Measurements from ENCODE around the gene EFHD2.

EFHD2 gene

DNA sequence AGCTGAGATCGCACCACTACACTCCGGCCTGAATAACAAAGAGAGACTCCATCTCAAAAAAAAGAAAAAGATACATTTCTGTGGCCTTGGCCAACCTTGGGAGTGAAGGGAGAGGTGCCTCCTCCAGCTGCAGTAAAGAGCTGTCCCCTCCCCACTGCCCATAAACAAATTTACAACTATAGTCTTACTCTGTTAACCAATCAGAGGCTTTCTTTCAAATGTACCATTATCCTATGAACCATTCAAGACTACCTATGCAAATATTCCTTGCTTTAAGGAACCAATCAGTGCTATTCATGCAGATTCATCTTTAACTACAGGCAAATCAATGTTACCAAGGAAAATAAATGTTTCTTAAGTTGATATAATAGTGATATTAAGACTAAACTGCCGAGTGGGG is 67.2 kb downstream of the EFHD2 start:
- Mint-ChIP-seq H3K36me3 (ENCODE audit: low read depth) (no peaks in the 10 kb centered on the region), H3K4me1 (peaks cover 23% of the 10 kb centered on the region), H3K27me3 (ENCODE audit: low read depth) (no peaks in the 10 kb centered on the region), H3K9me3 (no peaks in the 10 kb centered on the region), H3K4me3 (peak overlapping the region in 1 of 3 experiments; percentile 45), H3K27ac (peak overlapping the region; percentile 15 to 52 (median 24))
- TF ChIP-seq, protein P1, sequence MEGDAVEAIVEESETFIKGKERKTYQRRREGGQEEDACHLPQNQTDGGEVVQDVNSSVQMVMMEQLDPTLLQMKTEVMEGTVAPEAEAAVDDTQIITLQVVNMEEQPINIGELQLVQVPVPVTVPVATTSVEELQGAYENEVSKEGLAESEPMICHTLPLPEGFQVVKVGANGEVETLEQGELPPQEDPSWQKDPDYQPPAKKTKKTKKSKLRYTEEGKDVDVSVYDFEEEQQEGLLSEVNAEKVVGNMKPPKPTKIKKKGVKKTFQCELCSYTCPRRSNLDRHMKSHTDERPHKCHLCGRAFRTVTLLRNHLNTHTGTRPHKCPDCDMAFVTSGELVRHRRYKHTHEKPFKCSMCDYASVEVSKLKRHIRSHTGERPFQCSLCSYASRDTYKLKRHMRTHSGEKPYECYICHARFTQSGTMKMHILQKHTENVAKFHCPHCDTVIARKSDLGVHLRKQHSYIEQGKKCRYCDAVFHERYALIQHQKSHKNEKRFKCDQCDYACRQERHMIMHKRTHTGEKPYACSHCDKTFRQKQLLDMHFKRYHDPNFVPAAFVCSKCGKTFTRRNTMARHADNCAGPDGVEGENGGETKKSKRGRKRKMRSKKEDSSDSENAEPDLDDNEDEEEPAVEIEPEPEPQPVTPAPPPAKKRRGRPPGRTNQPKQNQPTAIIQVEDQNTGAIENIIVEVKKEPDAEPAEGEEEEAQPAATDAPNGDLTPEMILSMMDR (IDR thresholded peaks at IDR 0.05; ENCODE audit: unreplicated experiment in 3 of 3), result no peak

DNA sequence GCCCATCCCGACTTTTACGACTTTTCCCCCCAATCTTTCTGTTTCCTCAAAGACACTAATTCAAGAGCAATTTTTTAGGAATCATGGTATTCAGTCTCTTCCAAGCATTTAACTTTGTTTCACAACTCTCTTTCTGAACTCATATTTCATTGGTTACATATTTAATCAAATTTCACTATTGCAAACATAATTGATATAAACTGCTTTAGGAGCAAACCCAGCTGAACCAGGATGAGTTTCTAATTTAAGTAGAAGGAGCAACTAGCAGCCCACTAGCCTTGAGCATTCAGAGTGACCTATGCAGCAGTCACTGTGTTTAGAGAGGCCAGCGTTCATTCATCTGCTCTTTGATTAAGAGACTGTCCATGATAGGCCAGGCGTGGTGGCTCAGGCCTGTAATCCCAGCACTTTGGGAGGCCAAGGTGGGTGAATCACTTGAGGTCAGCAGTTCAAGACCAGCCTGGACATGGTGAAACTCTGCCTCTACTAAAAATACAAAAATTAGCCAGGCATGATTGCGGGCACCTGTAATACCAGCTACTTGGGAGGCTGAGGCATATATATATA is 68.0 kb downstream of the EFHD2 start:
- no peaks in the 10 kb centered on the region for H3K36me3 Mint-ChIP-seq (ENCODE audit: low read depth)
- peaks cover 20% of the 10 kb centered on the region for H3K4me1 Mint-ChIP-seq
- H3K27me3 Mint-ChIP-seq (ENCODE audit: low read depth), result no peaks in the 10 kb centered on the region
- H3K9me3 Mint-ChIP-seq, result no peaks in the 10 kb centered on the region
- TF ChIP-seq, protein P1 (IDR thresholded peaks at IDR 0.05; ENCODE audit: unreplicated experiment in 3 of 3), result no peak
- H3K4me3 Mint-ChIP-seq, result peak overlapping the region in 1 of 3 experiments; percentile 21
- peak overlapping the region in 1 of 3 experiments; percentile 13 for H3K27ac Mint-ChIP-seq

Data from nephron (organoid).